GM13977 (cell line): ENCODE data around the gene SLC8A2.

ENCODE experiments used
- DNase-seq: peaks from one replicate; pipeline ENCODE4 v3.0.0; 2012; ENCODE audit warnings: low spot score
- in situ Hi-C: fragments of 300-500 bp; cut with MboI; formaldehyde crosslinking; loops from one replicate; pipeline ENCODE4 v1.12.0; 2022; ENCODE audit warnings: low sequenced_read_pairs, low pct_unique_long_range_greater_than_20kb, mixed read lengths, inconsistent platforms; ENCODE audit not compliant: unreplicated experiment
- TF ChIP-seq, protein P1 (sequence below): IDR thresholded peaks from 2 replicates; pipeline ENCODE4 v1.5.1; 2012; ENCODE audit warnings: mild to moderate bottlenecking, control low read depth; ENCODE audit not compliant: insufficient read depth; ENCODE audit errors: extremely low read depth, missing control alignments

SLC8A2 gene

DNA sequence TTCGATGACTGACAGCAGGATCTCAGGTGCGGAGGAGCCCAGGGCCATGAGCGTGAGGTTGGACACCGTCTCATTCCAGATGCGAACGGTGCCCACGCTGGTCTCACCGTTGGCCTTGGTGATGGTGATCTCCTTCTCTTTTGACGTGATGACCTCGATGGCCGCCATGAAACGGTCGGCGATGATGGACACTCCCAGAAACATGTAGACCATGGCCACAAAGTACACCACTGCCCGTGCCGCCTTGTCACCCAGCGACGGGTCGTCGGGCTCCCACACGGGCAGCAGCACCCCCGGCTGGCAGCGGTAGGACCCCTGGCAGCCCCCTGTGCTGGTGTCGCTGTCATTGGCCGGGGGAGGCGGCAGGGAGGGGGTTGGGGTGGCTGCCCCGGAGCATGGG is 5.7 kb downstream of the SLC8A2 start:
- no peak for DNase-seq
- TF ChIP-seq, protein P1, sequence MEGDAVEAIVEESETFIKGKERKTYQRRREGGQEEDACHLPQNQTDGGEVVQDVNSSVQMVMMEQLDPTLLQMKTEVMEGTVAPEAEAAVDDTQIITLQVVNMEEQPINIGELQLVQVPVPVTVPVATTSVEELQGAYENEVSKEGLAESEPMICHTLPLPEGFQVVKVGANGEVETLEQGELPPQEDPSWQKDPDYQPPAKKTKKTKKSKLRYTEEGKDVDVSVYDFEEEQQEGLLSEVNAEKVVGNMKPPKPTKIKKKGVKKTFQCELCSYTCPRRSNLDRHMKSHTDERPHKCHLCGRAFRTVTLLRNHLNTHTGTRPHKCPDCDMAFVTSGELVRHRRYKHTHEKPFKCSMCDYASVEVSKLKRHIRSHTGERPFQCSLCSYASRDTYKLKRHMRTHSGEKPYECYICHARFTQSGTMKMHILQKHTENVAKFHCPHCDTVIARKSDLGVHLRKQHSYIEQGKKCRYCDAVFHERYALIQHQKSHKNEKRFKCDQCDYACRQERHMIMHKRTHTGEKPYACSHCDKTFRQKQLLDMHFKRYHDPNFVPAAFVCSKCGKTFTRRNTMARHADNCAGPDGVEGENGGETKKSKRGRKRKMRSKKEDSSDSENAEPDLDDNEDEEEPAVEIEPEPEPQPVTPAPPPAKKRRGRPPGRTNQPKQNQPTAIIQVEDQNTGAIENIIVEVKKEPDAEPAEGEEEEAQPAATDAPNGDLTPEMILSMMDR: no peak
- in situ Hi-C loops: no loop called here

DNA sequence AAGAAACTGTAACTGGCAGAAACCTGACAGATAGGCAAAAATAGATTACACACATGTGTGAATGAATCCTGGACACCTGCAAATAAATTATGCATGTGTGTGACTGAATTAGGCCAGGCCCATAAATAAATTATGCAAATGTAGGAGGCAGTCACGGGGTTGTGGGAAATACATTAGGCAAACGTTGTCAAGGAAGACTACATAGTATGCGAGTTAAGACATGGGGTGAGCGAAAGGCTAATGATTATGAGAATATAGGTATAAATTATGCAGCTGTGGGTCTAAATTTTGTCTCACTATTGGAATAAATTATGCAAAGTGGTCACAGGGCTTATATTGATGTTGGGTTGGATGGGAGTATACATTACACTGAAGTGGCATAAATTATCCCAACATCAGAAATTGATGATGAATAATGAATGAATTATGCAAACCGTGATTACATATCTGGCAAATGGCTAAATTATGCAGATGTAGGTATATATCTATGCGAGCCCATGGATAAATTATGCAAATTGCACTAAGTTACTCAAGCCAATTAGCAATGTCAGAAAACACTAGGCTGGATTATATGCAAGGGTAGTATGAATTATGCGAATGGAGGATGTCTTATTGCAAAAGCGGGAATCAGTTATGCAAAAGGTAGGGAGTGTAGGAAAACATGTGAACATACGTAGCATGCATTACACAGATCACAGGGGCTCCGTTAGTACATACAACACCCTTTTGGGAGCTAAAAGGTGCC is 6.8 kb downstream of the SLC8A2 start:
- in situ Hi-C loops: no loop called here
- TF ChIP-seq, protein P1: no peak
- DNase-seq: no peak

DNA sequence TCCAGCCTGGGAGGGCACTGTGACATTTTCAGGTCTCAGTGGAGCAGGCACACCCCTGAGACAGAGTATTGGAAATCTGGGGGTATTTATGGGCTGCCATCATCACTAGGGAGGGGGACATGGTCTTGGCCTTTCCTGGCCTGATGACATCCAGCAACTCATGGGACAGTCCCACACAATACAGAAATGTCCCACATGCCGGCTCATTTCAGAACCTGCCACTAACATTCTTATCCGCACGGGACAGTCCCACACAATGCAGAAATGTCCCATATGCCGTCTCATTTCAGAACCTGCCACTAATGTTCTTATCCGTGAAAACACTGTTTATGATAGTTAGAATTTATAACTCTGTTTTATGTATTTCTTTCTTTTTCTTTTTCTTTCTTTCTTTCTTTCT is 9.8 kb downstream of the SLC8A2 start:
- in situ Hi-C loops: no loop called here
- no peak for DNase-seq
- TF ChIP-seq, protein P1: no peak

DNA sequence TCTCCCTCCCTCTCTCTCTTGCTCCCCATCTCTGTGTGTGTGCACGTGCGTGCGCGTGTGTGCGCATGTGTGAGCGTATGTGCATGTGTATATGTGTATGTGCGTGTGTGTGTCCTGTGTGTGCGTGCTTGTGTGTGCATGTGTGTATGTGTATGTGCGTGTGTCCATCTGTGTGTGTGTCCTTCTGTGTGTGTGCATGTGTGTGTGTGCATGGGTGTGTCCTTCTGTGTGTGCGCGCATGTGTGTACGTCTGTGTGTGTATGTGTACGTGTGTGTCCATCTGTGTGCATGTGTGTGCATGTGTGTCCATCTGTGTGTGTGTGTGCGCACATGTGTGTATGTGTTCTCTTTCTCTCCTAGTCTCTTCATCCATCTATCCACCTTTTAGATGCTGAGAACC is 12.2 kb downstream of the SLC8A2 start:
- TF ChIP-seq, protein P1: no peak
- in situ Hi-C loops: no loop called here
- DNase-seq: no peak

- TF ChIP-seq, protein P1: no peak
- in situ Hi-C loops: no loop called here
- DNase-seq: no peak
Measured at GRCh38 chr19:47458672-47459071, 13.0 kb downstream of the SLC8A2 start.

GRCh38 chr19:47456721-47457474 is 14.8 kb downstream of the SLC8A2 start:
- in situ Hi-C loops: no loop called here
- TF ChIP-seq, protein P1: no peak
- no peak for DNase-seq
